LNCaP clone FGC (cell line): Measurements from ENCODE around the gene FAM107A.

Experiments used
- DNase-seq: peaks from one replicate; pipeline ENCODE4 v3.0.0-alpha.2; 2011; ENCODE audit warnings: low read depth
- H3K4me3 ChIP-seq: 2 replicates; pipeline ENCODE4 v1.5.1; 2011; ENCODE audit warnings: mild to moderate bottlenecking, low read depth, low read length, control low read depth
- TF ChIP-seq, protein P1 (sequence below): IDR thresholded peaks from 2 replicates; pipeline ENCODE4 v1.5.1; 2012; ENCODE audit warnings: mild to moderate bottlenecking; ENCODE audit not compliant: control insufficient read depth, insufficient read depth; ENCODE audit errors: extremely low read depth

Gene FAM107A

DNA sequence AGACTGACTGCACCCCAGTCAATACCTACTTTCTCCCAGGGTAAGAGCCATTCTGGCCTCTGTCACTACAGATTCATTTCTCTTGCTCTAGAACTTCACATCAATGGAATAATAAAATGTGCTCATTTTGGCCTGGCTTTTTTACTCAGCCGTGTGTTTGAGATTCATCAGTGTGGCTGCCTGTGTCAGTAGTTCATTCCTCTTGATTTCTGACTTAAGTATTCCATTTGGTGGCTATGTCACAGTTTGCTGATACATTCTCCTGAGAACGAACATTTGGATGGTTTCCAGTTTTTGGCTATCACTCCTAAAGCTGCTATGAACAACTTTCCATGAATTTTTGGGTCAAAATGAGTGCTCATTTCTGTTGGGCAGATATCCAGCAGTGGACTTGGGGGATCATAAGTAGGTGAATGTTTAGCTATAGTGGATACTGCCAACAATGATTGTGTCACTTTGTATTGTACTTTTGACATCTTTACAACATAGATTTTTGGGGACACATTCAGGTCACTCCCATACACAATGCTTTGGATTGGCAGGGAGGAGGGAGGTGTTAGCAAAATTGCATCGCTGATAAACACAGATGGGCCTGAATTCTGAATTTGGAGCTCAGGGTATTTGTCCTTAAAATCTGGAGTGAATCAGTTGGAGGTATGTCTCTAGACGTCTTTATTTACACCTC lies 19.8 kb upstream of the FAM107A start:
- TF ChIP-seq, protein P1, sequence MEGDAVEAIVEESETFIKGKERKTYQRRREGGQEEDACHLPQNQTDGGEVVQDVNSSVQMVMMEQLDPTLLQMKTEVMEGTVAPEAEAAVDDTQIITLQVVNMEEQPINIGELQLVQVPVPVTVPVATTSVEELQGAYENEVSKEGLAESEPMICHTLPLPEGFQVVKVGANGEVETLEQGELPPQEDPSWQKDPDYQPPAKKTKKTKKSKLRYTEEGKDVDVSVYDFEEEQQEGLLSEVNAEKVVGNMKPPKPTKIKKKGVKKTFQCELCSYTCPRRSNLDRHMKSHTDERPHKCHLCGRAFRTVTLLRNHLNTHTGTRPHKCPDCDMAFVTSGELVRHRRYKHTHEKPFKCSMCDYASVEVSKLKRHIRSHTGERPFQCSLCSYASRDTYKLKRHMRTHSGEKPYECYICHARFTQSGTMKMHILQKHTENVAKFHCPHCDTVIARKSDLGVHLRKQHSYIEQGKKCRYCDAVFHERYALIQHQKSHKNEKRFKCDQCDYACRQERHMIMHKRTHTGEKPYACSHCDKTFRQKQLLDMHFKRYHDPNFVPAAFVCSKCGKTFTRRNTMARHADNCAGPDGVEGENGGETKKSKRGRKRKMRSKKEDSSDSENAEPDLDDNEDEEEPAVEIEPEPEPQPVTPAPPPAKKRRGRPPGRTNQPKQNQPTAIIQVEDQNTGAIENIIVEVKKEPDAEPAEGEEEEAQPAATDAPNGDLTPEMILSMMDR = no peak
- H3K4me3 ChIP-seq = no peak overlapping the region
- no peak for DNase-seq

DNA sequence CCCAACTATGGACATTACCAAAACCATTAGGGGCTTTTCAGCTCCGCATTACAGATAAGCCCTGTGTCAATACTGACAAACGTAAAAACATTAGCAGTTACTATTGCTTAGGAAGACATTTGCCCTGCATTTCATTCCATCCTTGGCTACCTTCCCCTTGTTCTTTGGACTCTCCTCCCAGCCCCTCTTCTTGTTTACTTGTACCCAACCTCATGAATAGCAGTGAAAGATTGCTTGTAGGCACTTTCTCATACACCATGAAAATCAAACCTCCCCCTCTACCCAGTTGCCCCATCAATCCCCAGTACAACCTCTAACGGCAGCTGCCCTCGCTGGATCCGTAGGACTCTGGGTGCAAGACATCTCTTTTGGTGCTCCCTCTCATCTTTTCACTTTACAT lies 16.9 kb upstream of the FAM107A start:
- H3K4me3 ChIP-seq = no peak overlapping the region
- no peak for DNase-seq
- TF ChIP-seq, protein P1 = no peak

DNA sequence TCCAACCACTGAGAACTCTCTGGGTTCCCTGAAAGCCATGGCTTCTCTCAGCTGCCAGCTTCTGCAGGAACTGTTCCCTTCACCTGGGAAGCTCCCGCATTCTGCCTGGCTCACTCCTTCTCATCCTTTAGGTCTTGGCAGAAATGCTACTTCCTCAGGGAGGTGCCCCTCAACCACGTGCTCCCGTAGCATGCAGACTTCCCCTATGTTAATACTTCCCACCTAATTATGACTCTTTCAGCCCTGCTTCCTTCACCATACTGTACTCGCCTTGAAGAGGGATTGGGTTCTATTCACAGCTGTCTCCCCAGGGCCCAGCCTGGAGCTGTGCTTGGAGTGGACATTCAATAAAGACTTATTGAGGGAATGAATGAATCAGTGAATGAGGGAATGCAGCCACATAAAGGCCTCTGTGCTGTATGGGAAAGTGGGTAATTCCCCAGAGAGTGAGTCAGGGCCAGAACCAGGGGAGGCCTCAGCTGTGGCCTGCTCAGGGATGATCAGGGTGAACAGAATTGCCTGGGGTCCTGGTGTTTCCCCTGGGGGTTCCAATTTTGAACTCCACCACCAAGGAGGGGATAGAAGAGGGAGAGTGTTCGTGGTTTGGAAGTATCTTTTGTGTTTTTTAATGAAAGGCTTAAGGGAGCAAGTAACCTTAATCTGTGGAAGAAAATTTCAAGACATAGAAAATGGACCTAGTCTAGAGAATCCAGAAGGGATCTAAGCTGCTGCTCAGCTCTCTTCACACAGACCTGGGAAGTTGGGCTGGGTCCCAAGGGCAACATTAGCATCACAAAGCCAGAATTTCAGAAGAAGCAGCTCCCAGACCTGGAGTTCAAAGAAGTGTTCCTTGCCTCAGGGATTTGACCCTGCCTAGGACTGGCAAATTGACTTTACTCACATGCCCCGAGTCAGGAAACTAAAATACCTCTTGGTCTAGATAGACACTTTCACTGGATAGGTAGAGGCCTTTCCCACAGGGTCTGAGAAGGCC lies 14.6 kb upstream of the FAM107A start:
- no peak overlapping the region for H3K4me3 ChIP-seq
- TF ChIP-seq, protein P1 = no peak
- no peak for DNase-seq

DNA sequence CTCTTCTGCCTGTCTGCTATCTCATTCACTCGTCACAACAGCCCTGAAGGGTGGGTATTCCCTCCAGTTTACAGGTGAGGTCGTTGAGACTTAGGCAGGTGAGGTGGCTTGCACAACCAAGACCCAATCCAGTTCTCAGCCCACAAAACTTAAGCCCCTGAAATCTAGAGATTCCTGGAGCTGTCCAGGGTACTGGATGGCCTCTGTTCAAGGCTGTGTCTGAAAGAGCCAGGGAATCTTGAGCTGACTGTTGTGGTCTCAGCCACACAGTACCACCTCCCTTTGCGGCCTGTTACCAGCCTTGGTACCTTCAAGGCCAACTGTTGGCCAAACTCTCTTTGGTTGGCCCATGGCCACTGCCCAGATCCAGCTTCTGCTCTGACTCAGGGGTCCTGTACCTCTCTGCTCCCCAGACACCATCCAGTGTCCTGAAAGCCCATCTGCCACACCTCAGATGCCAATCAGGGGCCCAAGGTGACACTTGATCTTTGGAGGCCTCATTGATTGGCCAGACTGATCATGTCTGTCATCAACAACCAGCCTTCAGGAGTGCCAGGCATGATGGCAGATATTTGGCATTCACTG lies 10.9 kb upstream of the FAM107A start:
- TF ChIP-seq, protein P1 = no peak
- no peak for DNase-seq

DNA sequence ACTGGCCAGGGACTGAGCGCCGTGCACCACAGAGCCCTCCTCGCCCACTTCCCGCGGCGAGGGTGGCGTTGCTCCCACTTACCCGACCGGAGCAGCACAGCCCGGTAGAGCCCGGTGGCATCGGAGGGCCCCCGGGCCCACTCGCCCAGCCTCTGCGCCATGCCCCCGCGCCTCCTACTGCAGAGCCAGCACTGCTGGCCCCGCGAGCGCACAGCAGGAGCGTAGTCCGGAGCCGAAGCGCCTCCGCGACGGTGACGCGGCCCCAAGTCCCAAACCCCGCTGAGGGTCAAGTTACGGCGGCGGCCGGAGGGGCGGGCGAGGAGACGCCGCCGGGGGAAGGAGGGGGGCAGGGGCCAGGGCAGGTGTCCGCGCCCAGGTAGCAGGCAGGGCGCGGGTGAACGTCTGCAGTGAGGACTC lies 9.6 kb upstream of the FAM107A start:
- H3K4me3 ChIP-seq = no peak overlapping the region
- TF ChIP-seq, protein P1 = no peak
- no peak for DNase-seq

More for the DNA sequence above, 10.9 kb upstream of the FAM107A start:
- no peak overlapping the region for H3K4me3 ChIP-seq

DNA sequence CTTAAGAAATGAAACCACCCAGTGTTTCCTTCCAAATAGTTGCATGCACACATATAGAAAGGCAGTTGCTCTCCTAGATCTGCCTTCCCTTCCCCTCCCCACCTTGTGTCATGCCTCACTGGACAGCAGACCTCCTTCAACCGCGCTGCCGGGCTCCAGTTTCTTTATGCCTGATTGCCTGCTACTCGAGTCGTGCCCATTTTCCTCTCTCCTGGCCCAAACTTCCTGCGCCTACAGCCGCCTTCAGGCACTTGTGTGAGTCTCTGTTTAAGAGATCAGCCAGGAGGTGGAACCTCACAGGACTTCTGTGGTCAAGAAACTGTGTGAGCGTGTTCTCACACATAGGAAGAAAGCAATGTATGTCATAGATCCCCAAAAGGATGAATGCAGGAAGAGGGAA lies 8.8 kb upstream of the FAM107A start:
- H3K4me3 ChIP-seq = no peak overlapping the region
- TF ChIP-seq, protein P1 = no peak
- no peak for DNase-seq
